GM23248 (cell line): Measurements from ENCODE around the gene PXDN.

Source experiments
- EZH2 ChIP-seq: fragments of 200-600 bp; sonication (generic); IDR thresholded peaks from 2 replicates; pipeline ENCODE4 v1.6.1; 2018; ENCODE audit warnings: antibody characterized with exemption, mild to moderate bottlenecking; ENCODE audit not compliant: insufficient read depth, poor library complexity, severe bottlenecking
- EZH2phosphoT487 ChIP-seq: fragments of 200-600 bp; sonication (generic); IDR thresholded peaks from 2 replicates; pipeline ENCODE4 v1.6.1; 2018; ENCODE audit warnings: antibody characterized with exemption, moderate library complexity, mild to moderate bottlenecking, low read depth; ENCODE audit not compliant: insufficient read depth

GRCh38 chr2:1663621-1664020 is 80.7 kb downstream of the PXDN start:
- TF ChIP-seq EZH2 (no peak), EZH2phosphoT487 (no peak)
